Chondrocyte (in vitro differentiated cells): ENCODE data around the gene ENTPD6. TPM values are rescaled to one million over a fixed set of nuclear protein-coding genes. Genes with fewer than 3 reads are reported as not detected.

Experiments
- DNase-seq: peaks from one replicate; pipeline ENCODE4 v3.0.0; 2021; ENCODE audit warnings: mixed read lengths, low spot score
- H3K27ac Mint-ChIP-seq: one replicate; pipeline ENCODE4 v1.8.0; 2021; ENCODE audit warnings: mild to moderate bottlenecking, moderate library complexity, mixed read lengths; ENCODE audit not compliant: unreplicated experiment
- H3K27me3 Mint-ChIP-seq: 2 replicates; pipeline ENCODE4 v1.8.0; 2021; ENCODE audit warnings: low read depth, mixed read lengths
- H3K36me3 Mint-ChIP-seq: 2 replicates; pipeline ENCODE4 v1.8.0; 2021; ENCODE audit warnings: low read depth, mixed read lengths
- H3K4me1 Mint-ChIP-seq: 2 replicates; pipeline ENCODE4 v1.8.0; 2021; ENCODE audit warnings: low read depth, mild to moderate bottlenecking, mixed read lengths
- H3K4me3 Mint-ChIP-seq: one replicate; pipeline ENCODE4 v1.8.0; 2021; ENCODE audit warnings: mild to moderate bottlenecking, moderate library complexity, mixed read lengths; ENCODE audit not compliant: unreplicated experiment
- H3K9me3 Mint-ChIP-seq: 2 replicates; pipeline ENCODE4 v1.8.0; 2021; ENCODE audit warnings: low read depth, mixed read lengths
- total RNA-seq: library from RNA; stranded (reverse); gene quantifications from 3 replicates; pipeline ENCODE4 v1.2.1, GENCODE V29; 2021
- TF ChIP-seq, protein P1 (sequence below): fragments of 200-600 bp; sonication (generic); IDR thresholded peaks from 2 replicates; pipeline ENCODE4 v1.5.0; 2021; ENCODE audit warnings: antibody characterized with exemption, mild to moderate bottlenecking, moderate library complexity

The ENTPD6 gene
- total RNA-seq, 1 donor from 2014 or later: 53.5 TPM

DNA sequence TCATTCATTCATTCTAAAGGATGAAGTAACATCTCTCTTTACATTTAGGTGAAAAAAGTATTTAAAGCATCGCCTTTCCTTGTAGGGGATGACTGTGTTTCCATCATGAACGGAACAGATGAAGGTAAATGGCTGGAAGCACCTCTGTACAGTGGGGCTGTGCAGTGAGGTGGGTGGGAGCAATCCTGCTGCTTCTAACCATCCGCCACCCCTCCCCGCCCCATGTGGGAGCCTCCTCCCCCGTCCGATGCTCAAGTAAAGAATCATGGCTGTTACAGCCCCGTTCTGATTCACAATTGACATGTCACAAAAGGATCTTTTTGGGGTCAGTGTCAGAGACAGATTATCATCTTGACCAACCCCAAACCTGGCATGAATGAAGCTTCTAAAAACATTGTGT lies 19.3 kb downstream of the ENTPD6 start:
- H3K9me3 Mint-ChIP-seq: no peaks in the 10 kb centered on the region
- H3K4me3 Mint-ChIP-seq: no peak overlapping the region
- no peak overlapping the region for H3K27ac Mint-ChIP-seq
- peaks cover 2% of the 10 kb centered on the region for H3K4me1 Mint-ChIP-seq
- DNase-seq: no peak
- TF ChIP-seq, protein P1, sequence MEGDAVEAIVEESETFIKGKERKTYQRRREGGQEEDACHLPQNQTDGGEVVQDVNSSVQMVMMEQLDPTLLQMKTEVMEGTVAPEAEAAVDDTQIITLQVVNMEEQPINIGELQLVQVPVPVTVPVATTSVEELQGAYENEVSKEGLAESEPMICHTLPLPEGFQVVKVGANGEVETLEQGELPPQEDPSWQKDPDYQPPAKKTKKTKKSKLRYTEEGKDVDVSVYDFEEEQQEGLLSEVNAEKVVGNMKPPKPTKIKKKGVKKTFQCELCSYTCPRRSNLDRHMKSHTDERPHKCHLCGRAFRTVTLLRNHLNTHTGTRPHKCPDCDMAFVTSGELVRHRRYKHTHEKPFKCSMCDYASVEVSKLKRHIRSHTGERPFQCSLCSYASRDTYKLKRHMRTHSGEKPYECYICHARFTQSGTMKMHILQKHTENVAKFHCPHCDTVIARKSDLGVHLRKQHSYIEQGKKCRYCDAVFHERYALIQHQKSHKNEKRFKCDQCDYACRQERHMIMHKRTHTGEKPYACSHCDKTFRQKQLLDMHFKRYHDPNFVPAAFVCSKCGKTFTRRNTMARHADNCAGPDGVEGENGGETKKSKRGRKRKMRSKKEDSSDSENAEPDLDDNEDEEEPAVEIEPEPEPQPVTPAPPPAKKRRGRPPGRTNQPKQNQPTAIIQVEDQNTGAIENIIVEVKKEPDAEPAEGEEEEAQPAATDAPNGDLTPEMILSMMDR: no peak
- no peaks in the 10 kb centered on the region for H3K27me3 Mint-ChIP-seq
- H3K36me3 Mint-ChIP-seq: peaks cover 29% of the 10 kb centered on the region

- TF ChIP-seq, protein P1: no peak
- Mint-ChIP-seq H3K9me3 (no peaks in the 10 kb centered on the region), H3K36me3 (peaks cover 29% of the 10 kb centered on the region), H3K4me1 (peaks cover 4% of the 10 kb centered on the region), H3K27me3 (no peaks in the 10 kb centered on the region), H3K4me3 (no peak overlapping the region), H3K27ac (no peak overlapping the region)
- DNase-seq: no peak
Measured at GRCh38 chr20:25215521-25215920, 20.0 kb downstream of the ENTPD6 start.

GRCh38 chr20:25216199-25216945 lies 20.9 kb downstream of the ENTPD6 start:
- Mint-ChIP-seq H3K4me1 (peaks cover 8% of the 10 kb centered on the region), H3K36me3 (peaks cover 29% of the 10 kb centered on the region), H3K27me3 (no peaks in the 10 kb centered on the region), H3K27ac (no peak overlapping the region), H3K4me3 (no peak overlapping the region), H3K9me3 (no peaks in the 10 kb centered on the region)
- no peak for DNase-seq
- TF ChIP-seq, protein P1: no peak

DNA sequence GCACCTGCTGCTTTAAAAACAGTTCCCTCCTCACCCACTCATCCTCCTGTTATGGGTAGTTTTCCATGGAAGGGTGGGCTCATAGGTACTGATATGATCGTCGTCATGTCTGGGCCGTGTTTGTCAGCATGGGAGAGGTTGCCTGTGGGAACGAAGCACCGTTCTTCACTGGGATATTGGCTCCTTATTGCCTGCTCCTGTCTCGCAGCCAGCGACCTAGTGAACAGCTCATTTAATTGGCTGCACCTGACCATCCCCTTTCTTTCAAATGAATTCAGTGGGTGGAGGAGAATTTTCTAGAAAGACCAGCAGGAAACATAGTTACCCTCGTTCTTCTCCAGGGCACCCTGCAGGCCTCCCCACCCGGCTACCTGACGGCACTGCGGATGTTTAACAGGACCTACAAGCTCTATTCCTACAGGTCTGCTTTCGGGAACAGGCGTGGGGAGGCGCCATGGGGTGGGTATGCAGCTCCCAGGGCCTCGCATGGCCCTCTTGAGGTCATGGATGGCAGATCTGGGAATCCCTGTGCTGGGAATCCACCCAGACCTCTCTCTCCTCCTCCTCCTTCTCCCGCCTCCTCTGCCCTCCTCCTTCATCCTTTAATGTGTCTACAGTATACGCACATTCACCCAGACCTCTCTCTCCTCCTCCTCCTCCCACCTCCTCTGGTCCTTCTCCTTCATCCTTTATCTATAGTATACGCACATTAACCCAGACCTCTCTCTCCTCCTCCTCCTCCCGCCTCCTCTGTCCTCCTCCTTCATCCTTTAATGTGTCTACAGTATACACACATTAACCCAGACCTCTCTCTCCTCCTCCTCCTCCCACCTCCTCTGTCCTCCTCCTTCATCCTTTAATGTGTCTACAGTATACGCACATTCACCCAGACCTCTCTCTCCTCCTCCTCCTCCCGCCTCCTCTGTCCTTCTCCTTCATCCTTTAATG lies 21.9 kb downstream of the ENTPD6 start:
- Mint-ChIP-seq H3K9me3 (no peaks in the 10 kb centered on the region), H3K4me3 (no peak overlapping the region), H3K36me3 (peaks cover 21% of the 10 kb centered on the region), H3K4me1 (peaks cover 18% of the 10 kb centered on the region), H3K27ac (no peak overlapping the region), H3K27me3 (no peaks in the 10 kb centered on the region)
- no peak for DNase-seq
- TF ChIP-seq, protein P1: no peak

DNA sequence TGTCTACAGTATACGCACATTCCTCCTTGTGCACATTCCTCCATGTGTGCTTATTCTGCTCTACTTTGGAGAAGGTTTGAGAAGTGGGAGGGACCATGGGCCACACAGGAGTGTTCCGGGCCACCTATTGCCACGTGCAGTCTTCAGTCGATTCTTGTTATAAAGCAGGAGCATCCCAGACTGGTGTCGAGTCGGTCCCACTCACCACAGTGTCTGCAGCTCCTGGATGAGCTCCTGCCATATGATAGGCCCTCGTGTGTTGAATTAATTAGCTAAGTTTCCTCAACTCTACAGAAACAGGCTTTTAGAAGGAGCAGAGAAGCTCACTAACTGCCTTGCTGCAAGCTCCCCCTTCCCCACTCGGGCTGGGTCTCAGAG lies 22.6 kb downstream of the ENTPD6 start:
- Mint-ChIP-seq H3K9me3 (no peaks in the 10 kb centered on the region), H3K27ac (no peak overlapping the region), H3K27me3 (no peaks in the 10 kb centered on the region), H3K4me3 (no peak overlapping the region), H3K4me1 (peaks cover 25% of the 10 kb centered on the region), H3K36me3 (peaks cover 21% of the 10 kb centered on the region)
- no peak for DNase-seq
- TF ChIP-seq, protein P1: no peak
